Ovary (tissue), 3 donors: ENCODE measurements around the gene GFAP.

Experiments
- POLR2A ChIP-seq: fragments of 450-650 bp; IDR thresholded peaks from one replicate; pipeline ENCODE4 v1.6.1; 2017; ENCODE audit warnings: antibody characterized with exemption, mild to moderate bottlenecking, moderate library complexity
- TF ChIP-seq, protein P1 (sequence below), 3 donors: fragments of 450-650 bp in 2 of 3; fragments of 200-600 bp in 1 of 3; IDR thresholded peaks; one replicate each; pipeline versions ENCODE4 v1.5.1 to v1.8.0; 2016 to 2022; ENCODE audit warnings: antibody characterized with exemption in 3 of 3, mild to moderate bottlenecking in 1 of 3
- donor health status: DM: no; HTN: no; CAD: no.

DNA sequence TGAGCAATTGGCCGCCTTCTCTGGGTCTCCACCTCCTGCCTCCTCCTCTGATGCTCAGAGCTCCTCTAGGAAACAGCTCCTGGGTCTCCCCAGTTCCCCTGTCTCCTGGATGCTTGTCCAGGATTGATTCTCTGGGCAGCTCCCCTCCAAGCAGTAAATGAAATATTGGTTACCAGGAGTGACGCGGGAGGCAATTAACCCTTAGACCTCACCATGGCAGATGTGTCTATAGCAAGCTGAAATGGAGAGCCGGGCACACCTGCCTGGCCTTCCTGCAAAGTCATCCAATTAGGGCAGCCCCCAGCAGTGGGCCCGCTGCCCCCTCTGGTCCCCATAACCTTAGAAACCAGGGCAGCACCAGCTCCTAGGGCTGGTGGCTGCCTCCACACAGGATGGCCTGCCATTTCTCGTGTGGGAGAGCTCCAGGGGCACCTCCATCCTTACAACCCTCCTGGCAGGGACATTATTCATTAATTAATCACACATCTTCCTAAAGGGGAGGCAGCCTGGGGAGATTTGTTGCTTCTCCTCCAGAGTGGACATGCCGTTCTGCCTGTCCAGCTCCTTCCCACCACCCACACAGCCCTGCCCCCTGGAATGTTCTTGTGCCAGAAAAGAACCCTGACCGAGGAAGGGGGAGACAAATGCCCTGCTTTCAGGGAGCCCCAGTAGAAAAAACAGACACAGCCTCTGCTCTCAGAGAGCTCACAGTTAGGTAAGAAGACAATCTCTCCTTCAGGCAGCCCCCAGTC lies 40.5 kb upstream of the GFAP start:
- TF ChIP-seq, protein P1, sequence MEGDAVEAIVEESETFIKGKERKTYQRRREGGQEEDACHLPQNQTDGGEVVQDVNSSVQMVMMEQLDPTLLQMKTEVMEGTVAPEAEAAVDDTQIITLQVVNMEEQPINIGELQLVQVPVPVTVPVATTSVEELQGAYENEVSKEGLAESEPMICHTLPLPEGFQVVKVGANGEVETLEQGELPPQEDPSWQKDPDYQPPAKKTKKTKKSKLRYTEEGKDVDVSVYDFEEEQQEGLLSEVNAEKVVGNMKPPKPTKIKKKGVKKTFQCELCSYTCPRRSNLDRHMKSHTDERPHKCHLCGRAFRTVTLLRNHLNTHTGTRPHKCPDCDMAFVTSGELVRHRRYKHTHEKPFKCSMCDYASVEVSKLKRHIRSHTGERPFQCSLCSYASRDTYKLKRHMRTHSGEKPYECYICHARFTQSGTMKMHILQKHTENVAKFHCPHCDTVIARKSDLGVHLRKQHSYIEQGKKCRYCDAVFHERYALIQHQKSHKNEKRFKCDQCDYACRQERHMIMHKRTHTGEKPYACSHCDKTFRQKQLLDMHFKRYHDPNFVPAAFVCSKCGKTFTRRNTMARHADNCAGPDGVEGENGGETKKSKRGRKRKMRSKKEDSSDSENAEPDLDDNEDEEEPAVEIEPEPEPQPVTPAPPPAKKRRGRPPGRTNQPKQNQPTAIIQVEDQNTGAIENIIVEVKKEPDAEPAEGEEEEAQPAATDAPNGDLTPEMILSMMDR (IDR thresholded peaks at IDR 0.05), result no peak
- TF ChIP-seq POLR2A, result no peak
